Osteoblast (primary cell): ENCODE measurements around the gene SLC6A19. TPM values are rescaled to one million over a fixed set of nuclear protein-coding genes. Genes with fewer than 3 reads are reported as not detected.

Experiments
- DNase-seq: peaks from one replicate; pipeline ENCODE4 v3.0.0; 2011; ENCODE audit warnings: low spot score, mixed read lengths; ENCODE audit not compliant: insufficient read length; ENCODE audit errors: missing footprints
- H2AFZ ChIP-seq: 2 replicates; pipeline ENCODE4 v1.6.0; 2011; ENCODE audit warnings: mild to moderate bottlenecking, low read length
- H3K27ac ChIP-seq: 2 replicates; pipeline ENCODE4 v1.5.1; 2011; ENCODE audit warnings: mild to moderate bottlenecking, low read depth, low read length, moderate library complexity
- H3K27me3 ChIP-seq: 2 replicates; pipeline ENCODE4 v1.6.0; 2012; ENCODE audit warnings: mild to moderate bottlenecking, control low read depth, inconsistent platforms, low read length, moderate library complexity; ENCODE audit not compliant: insufficient read depth
- H3K36me3 ChIP-seq: 2 replicates; pipeline ENCODE4 v1.5.1; 2011; ENCODE audit warnings: mild to moderate bottlenecking, low read length, control low read depth, moderate library complexity; ENCODE audit not compliant: insufficient read depth
- H3K4me1 ChIP-seq: 2 replicates; pipeline ENCODE4 v1.5.1; 2011; ENCODE audit warnings: mild to moderate bottlenecking, low read length, control low read depth, moderate library complexity; ENCODE audit not compliant: insufficient read depth
- H3K4me2 ChIP-seq: 2 replicates; pipeline ENCODE4 v1.6.0; 2011; ENCODE audit warnings: mild to moderate bottlenecking, low read length; ENCODE audit not compliant: insufficient read depth
- H3K4me3 ChIP-seq: fragments of 200-600 bp; sonication (generic); 3 replicates; pipeline ENCODE4 v1.5.1; 2012; ENCODE audit warnings: mild to moderate bottlenecking, low read length, inconsistent platforms; ENCODE audit not compliant: insufficient read depth
- H3K79me2 ChIP-seq: 2 replicates; pipeline ENCODE4 v1.6.0; 2012; ENCODE audit warnings: mild to moderate bottlenecking, low read length, control low read depth, inconsistent platforms; ENCODE audit not compliant: insufficient read depth
- H3K9me3 ChIP-seq: 2 replicates; pipeline ENCODE4 v1.5.1; 2011; ENCODE audit warnings: low read depth, low read length, control low read depth
- H4K20me1 ChIP-seq: 2 replicates; pipeline ENCODE4 v1.6.0; 2012; ENCODE audit warnings: mild to moderate bottlenecking, low read length, control low read depth; ENCODE audit not compliant: insufficient read depth
- total RNA-seq: library from RNA; depleted of rRNA; stranded (reverse); fragments of >200 nt; gene quantifications from 2 replicates; pipeline ENCODE4 v1.2.3, GENCODE V29; 2012
- TF ChIP-seq, protein P1 (sequence below): IDR thresholded peaks from 2 replicates; pipeline ENCODE4 v1.5.1; 2011; ENCODE audit warnings: mild to moderate bottlenecking, low read depth, low read length, moderate library complexity; ENCODE audit errors: extremely low read depth

Gene SLC6A19
- total RNA-seq, 1 donor, result not detected

DNA sequence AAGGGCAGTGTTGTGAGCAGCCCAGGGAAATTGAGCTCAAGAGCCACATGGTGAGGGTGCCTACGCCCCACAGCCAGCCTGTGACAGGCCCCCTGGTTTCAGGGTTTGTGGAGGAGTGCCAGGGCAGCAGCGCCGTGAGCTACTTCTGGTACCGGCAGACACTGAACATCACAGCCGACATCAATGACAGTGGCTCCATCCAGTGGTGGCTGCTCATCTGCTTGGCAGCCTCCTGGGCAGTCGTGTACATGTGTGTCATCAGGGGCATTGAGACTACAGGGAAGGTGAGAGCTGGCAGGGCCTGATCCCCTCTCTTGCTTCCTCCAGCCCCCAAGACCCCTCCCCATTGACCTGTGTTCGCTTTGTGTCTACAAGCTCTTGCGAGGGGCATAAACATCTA lies 34.0 kb downstream of the SLC6A19 start:
- H3K36me3 ChIP-seq, result no peaks in the 10 kb centered on the region
- H3K9me3 ChIP-seq, result no peaks in the 10 kb centered on the region
- no peak overlapping the region for H3K27ac ChIP-seq
- H3K79me2 ChIP-seq, result no peaks in the 10 kb centered on the region
- H3K4me2 ChIP-seq, result no peak overlapping the region
- no peaks in the 10 kb centered on the region for H4K20me1 ChIP-seq
- TF ChIP-seq, protein P1, sequence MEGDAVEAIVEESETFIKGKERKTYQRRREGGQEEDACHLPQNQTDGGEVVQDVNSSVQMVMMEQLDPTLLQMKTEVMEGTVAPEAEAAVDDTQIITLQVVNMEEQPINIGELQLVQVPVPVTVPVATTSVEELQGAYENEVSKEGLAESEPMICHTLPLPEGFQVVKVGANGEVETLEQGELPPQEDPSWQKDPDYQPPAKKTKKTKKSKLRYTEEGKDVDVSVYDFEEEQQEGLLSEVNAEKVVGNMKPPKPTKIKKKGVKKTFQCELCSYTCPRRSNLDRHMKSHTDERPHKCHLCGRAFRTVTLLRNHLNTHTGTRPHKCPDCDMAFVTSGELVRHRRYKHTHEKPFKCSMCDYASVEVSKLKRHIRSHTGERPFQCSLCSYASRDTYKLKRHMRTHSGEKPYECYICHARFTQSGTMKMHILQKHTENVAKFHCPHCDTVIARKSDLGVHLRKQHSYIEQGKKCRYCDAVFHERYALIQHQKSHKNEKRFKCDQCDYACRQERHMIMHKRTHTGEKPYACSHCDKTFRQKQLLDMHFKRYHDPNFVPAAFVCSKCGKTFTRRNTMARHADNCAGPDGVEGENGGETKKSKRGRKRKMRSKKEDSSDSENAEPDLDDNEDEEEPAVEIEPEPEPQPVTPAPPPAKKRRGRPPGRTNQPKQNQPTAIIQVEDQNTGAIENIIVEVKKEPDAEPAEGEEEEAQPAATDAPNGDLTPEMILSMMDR, result no peak
- H2AFZ ChIP-seq, result no peak overlapping the region
- H3K27me3 ChIP-seq, result no peaks in the 10 kb centered on the region
- no peak overlapping the region for H3K4me3 ChIP-seq
- no peak for DNase-seq
- no peaks in the 10 kb centered on the region for H3K4me1 ChIP-seq

DNA sequence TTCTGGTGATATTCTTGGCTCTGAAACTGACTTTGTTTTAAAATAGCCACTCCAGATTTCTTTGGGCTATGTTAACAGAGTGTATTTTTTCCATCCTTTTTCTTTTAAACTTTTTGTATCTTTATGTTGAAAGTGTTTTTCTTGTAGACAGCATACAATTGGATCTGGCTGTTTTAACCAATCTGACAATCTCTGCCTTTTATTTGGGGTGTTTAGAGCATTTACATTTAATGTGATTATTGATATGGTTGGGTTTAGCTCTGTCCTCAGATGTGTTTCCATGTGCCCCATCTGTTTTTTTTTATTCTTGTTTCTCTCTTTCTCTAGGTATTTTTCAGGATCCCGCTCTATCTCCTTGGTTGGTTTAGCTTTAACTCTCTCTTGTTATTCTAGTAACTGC lies 34.4 kb downstream of the SLC6A19 start:
- H3K79me2 ChIP-seq, result no peaks in the 10 kb centered on the region
- no peak overlapping the region for H3K4me2 ChIP-seq
- TF ChIP-seq, protein P1, result no peak
- no peaks in the 10 kb centered on the region for H3K4me1 ChIP-seq
- H3K36me3 ChIP-seq, result no peaks in the 10 kb centered on the region
- H3K27ac ChIP-seq, result no peak overlapping the region
- no peak for DNase-seq
- no peak overlapping the region for H3K4me3 ChIP-seq
- H2AFZ ChIP-seq, result no peak overlapping the region
- no peaks in the 10 kb centered on the region for H3K27me3 ChIP-seq
- H4K20me1 ChIP-seq, result no peaks in the 10 kb centered on the region
- no peaks in the 10 kb centered on the region for H3K9me3 ChIP-seq

DNA sequence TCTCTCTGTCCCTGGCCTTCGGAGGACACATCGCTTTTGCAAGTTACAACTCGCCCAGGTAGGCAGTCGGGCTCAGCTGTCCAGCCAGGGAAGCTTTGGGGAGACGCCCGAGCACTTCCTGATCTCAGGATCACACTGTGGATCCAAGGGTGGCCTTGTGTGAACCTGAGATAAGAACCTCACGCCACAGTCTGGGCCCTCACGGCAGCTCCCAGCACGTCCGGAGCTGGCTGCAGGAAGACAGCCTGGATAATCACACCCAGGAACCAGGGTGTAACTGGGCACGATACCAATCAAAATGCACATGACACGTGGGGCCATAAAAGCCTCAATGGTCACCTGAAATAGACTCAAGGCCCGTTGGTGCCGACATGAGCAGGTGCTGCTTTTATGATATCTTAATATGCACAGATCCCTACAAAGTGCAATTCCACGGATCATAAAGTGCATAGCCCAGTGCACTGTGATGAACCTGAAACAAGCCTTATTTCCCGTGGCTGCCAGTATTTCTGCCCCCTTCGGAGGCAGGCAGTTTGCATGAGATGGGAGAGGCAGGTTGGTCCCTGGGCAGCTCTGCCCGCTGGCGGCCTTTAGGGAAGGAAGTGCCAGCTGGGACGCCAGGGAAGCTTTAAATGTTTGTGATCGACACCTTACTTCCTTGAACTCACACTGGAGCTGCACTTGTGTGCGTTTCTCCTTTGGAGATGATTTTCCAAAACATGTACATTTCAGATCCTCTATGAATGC lies 38.3 kb downstream of the SLC6A19 start:
- no peaks in the 10 kb centered on the region for H3K27me3 ChIP-seq
- H3K9me3 ChIP-seq, result no peaks in the 10 kb centered on the region
- H3K36me3 ChIP-seq, result no peaks in the 10 kb centered on the region
- no peak overlapping the region for H3K4me2 ChIP-seq
- TF ChIP-seq, protein P1, result no peak
- no peak overlapping the region for H2AFZ ChIP-seq
- no peaks in the 10 kb centered on the region for H3K4me1 ChIP-seq
- no peaks in the 10 kb centered on the region for H3K79me2 ChIP-seq
- no peaks in the 10 kb centered on the region for H4K20me1 ChIP-seq
- H3K27ac ChIP-seq, result no peak overlapping the region
- no peak for DNase-seq
- H3K4me3 ChIP-seq, result no peak overlapping the region

DNA sequence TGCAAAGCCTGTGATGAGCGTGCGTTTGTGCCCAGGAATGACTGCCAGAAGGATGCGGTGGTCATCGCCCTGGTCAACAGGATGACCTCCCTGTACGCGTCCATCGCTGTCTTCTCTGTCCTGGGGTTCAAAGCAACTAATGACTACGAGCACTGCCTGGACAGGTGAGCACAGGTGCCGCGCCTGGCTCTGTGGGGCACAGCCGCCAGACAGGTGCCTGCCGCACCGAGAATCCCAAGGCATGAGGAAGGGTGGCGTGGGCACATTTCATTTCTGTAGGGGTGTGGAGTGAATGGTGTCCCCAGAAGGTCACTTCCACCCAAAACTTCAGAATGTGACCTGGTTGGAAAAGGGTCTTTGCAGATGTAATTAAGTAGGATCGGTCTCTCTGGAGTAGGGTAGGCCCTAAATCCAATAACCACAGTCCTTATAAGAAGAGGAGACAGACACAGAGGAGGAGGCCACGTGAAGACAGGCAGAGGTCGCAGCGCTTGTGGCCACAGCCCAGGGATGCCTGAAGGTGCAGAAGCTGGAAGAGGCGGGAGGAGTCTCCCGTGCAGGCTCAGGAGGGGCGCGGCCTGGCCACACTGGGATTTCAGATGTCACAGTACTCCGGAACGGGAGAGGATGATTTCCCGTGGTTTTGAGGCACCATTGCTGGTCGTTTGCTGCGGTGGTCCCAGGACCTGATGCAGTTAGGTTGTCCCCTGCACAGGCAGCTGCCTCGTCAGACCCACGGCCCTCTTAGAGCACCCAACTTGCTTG lies 39.3 kb downstream of the SLC6A19 start:
- H3K9me3 ChIP-seq, result no peaks in the 10 kb centered on the region
- H3K4me1 ChIP-seq, result no peaks in the 10 kb centered on the region
- no peaks in the 10 kb centered on the region for H3K27me3 ChIP-seq
- H3K79me2 ChIP-seq, result no peaks in the 10 kb centered on the region
- no peak overlapping the region for H2AFZ ChIP-seq
- no peak for DNase-seq
- H3K36me3 ChIP-seq, result no peaks in the 10 kb centered on the region
- no peak overlapping the region for H3K4me3 ChIP-seq
- H3K4me2 ChIP-seq, result no peak overlapping the region
- no peaks in the 10 kb centered on the region for H4K20me1 ChIP-seq
- H3K27ac ChIP-seq, result no peak overlapping the region
- TF ChIP-seq, protein P1, result no peak
